SU-DHL-6 (cell line): ENCODE results near the gene EZR.

ENCODE experiments used
- EZH2phosphoT487 ChIP-seq: fragments of 200-600 bp; sonication (generic), shearing (Covaris generic); conservative IDR thresholded peaks from 2 replicates; pipeline ENCODE4 v1.6.1; 2018; ENCODE audit warnings: mild to moderate bottlenecking, antibody characterized with exemption, low read length, moderate library complexity, mixed read lengths
- TF ChIP-seq, protein P1 (sequence below): fragments of 200-600 bp; sonication (generic); IDR thresholded peaks from one replicate; pipeline ENCODE4 v1.5.1; 2017; ENCODE audit warnings: antibody characterized with exemption, mild to moderate bottlenecking, low read length, moderate library complexity; ENCODE audit not compliant: insufficient read depth, poor library complexity, severe bottlenecking

DNA sequence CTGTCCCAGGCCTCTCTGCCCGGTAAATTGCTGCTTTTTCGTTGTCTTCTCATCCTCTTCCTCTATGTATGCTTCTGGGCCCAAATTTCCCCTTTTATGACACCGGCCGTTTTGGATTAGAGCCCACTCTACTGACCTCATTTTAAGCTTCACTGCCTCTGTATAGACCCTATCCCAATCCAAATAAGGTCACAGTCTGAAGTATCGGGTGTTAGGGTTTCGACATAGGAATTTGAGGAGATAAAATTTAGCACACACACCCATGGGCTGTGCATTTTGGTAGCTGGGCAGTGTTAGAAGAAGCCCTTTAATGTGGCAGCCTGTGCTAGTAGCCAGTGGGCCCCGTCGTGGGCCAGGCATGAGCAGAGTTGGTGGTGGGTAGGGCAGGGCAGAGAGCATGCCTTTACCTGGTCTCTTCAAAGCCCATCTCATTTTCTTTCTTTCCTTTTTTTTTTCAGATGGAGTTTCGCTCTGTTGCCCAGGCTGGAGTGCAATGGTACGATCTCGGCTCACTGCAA, 27.9 kb upstream of the EZR start:
- TF ChIP-seq, protein P1, sequence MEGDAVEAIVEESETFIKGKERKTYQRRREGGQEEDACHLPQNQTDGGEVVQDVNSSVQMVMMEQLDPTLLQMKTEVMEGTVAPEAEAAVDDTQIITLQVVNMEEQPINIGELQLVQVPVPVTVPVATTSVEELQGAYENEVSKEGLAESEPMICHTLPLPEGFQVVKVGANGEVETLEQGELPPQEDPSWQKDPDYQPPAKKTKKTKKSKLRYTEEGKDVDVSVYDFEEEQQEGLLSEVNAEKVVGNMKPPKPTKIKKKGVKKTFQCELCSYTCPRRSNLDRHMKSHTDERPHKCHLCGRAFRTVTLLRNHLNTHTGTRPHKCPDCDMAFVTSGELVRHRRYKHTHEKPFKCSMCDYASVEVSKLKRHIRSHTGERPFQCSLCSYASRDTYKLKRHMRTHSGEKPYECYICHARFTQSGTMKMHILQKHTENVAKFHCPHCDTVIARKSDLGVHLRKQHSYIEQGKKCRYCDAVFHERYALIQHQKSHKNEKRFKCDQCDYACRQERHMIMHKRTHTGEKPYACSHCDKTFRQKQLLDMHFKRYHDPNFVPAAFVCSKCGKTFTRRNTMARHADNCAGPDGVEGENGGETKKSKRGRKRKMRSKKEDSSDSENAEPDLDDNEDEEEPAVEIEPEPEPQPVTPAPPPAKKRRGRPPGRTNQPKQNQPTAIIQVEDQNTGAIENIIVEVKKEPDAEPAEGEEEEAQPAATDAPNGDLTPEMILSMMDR = no peak
- TF ChIP-seq EZH2phosphoT487 = no peak
